Measurements from ENCODE around the gene EMILIN3. TPM values are rescaled to one million over a fixed set of nuclear protein-coding genes. Genes with fewer than 3 reads are reported as not detected.

Gene EMILIN3
- total and polyA plus RNA-seq, 2 donors (not counting 3 experiments of a cell fraction or from before 2014, with no cell fraction given) = 0.15 TPM; not detected in 1

- Histone ChIP-seq H3K79me2 (ENCODE audit: control insufficient read depth, insufficient read depth, low read length) (no peaks in the 10 kb centered on the region), H4K20me1 (replicated peaks; ENCODE audit: control insufficient read depth, extremely low read depth, insufficient read depth, low read length) (no peaks in the 10 kb centered on the region), H3K27ac (ENCODE audit: insufficient read depth, low read depth, low read length) (no peak overlapping the region), H3K27me3 (ENCODE audit: control insufficient read depth in 2 of 2, insufficient read depth in 2 of 2, low read length in 2 of 2) (no peaks in the 10 kb centered on the region), H3K9ac (replicated peaks; ENCODE audit: extremely low read depth, insufficient read depth, low read length) (no peak overlapping the region), H3K9me3 (replicated peaks; ENCODE audit: control insufficient read depth, insufficient read depth, low read length) (no peaks in the 10 kb centered on the region), H3K4me1 (ENCODE audit: control insufficient read depth, extremely low read depth, insufficient read depth, low read length) (peaks cover 18% of the 10 kb centered on the region), H3K4me2 (ENCODE audit: insufficient read depth, low read length) (no peak overlapping the region), H3K36me3 (ENCODE audit: control insufficient read depth in 2 of 2, extremely low read depth in 1 of 2, insufficient read depth in 2 of 2, low read length in 2 of 2) (no peaks in the 10 kb centered on the region), H3K4me3 (replicated peaks in 1 of 3; ENCODE audit: insufficient read depth in 1 of 3, low read depth in 1 of 3, low read length in 3 of 3) (no peak overlapping the region), H3K9me1 (replicated peaks; ENCODE audit: control insufficient read depth, extremely low read depth, insufficient read depth, low read length) (no peaks in the 10 kb centered on the region), H2AFZ (ENCODE audit: low read depth, low read length) (no peak overlapping the region)
- no peak for FAIRE-seq
- CTCF ChIA-PET = interaction anchor here (1.2 kb wide), 1 partner anchor 201 kb away, joined by 5 read pairs; no protein-coding TSS in a partner anchor
- intact Hi-C loops (cut with micrococcal nuclease) (no loop called here), dilution Hi-C loops (cut with MboI; ENCODE audit: extremely low pct_ligation_motif_present, low sequenced_read_pairs) (no loop called here)
- POLR2A ChIA-PET = no interaction called here
- BruUV-seq (replicated peaks) = no TSS peak
- TF ChIP-seq EZH2 (IDR thresholded peaks at IDR 0.05; ENCODE audit: borderline replicate concordance, low read depth, low read length, severe bottlenecking) = no peak
- TF ChIP-seq POLR2AphosphoS5 (IDR thresholded peaks at IDR 0.05; ENCODE audit: insufficient read depth, low read depth, low read length) = no peak
- TF ChIP-seq GATA2 (IDR thresholded peaks at IDR 0.05; ENCODE audit: insufficient read depth, insufficient read length, low read depth, low read length) = no peak
- TF ChIP-seq JUN (IDR thresholded peaks at IDR 0.05; ENCODE audit: borderline replicate concordance, insufficient read depth, insufficient read length, low read depth) = no peak
- no peak for TF ChIP-seq POLR2A (IDR thresholded peaks at IDR 0.05; ENCODE audit: low read depth, low read length)
- TF ChIP-seq MYC (IDR thresholded peaks at IDR 0.05; ENCODE audit: low read depth, low read length) = no peak
- TF ChIP-seq CTCF (IDR thresholded peaks at IDR 0.05; ENCODE audit: extremely low read depth in 1 of 2, insufficient read depth in 1 of 2, low read depth in 1 of 2, low read length in 2 of 2) = no peak
- no peak for TF ChIP-seq FOS (IDR thresholded peaks at IDR 0.05; ENCODE audit: borderline replicate concordance, insufficient read depth, low read length)
- no peak for DNase-seq (ENCODE audit: low read depth, low spot score)
These were observed 31.0 kb downstream of the EMILIN3 start for GRCh38 chr20:41335591-41335990.
